ENCODE results near the gene GGCT.

GGCT gene

DNA sequence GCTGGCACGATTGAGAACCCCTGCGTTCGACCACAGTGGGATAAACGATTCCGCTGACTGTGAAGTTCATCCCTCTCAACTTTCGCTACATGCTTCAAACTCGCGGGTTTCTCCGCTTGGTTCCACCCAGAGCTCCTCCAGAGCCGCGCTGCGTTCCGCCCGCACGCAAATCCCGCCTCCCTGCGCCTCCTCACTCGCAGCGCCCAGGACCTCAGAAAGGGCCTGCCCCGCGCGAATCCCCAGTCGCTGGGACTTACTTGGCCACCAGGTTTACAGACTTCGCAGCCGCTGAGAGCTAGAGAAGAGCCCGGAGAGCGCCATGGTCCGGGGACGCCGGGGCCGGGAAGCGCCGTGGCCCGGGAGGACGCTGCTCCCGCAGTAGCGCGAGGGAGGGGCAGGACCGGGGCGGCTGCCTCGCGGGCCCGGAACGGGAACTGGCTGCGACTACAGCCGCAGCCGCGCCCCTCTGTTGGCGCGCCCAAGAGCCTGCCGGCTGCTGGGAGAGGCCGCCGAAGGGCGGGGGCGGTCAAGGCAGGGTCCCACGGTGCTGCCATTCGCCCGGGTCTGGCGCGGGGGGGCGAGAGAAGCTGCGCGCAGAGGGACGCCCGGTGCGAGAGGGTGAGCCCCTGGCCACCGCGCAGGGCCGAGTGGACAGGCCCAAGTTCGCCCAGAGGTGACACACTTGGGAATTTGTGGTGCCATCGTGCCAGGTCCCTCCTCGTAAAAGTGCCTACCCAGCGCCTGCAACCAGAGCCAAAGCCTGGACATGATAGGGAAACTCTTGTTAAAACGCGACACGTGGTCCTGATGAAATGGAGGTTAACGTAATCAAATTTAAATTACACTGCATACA, 26.1 kb downstream of the GGCT start, which contains the start of gene NOD1:
Gene NOD1 (minus strand): TSS at position 436 of the 853 bp plus-strand sequence. CDS start 21,863 bp downstream, outside the sequence.
- DNase-seq (ENCODE audit: low read depth in 2 of 2): peak; percentile 34 to 35

DNA sequence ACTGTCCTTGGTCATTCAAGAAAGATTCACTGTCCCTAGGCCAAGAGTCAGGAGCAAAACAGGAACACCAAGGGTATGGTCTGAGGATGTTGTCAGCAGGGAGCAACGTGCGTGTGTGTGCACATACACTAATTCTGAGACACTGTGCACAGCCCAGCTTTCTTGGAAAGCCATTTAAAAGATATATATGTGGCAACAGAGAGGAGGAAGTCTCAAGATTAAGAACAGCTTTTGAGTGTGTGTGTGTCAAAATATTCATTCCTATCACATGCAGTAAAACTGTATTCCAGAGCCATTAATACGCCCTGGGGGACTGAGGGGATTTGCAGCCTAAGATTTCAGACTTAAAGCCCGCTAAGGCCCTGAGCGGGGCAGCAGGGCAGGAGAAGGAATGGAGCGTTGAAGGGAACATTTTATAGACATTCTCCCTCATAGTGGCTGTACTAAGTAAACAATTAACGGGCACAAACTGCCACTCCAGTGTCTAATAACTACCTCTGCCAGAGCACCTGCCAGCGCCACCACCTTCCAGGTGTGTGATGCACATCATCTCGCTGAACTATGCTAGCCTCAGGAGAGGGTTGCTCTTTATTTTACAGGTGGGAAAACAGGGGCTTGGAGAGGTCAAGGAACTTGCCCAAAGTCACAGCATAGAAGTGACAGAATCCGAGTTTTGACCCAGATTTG, 28.0 kb downstream of the GGCT start:
- DNase-seq (ENCODE audit: low read depth in 2 of 2): no peak

DNA sequence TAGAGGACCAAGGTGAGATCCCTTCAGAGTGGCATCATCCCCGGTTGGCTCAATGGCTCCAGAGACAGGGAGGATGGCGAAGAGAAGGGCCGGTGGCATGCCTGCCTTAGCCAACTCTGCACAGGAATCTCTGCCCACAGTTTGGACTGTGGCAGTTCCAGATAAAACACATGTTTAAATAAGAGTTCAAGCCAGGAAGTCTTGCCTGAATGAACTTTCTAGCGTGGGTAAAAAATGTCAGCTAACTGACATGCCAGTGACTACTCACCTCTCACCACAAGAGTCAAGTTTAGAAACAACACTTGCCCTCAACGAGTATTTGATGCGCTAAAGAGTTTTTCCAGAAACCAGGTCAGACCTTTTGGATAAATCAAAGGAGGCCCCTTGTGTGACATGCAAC, 29.0 kb downstream of the GGCT start:
- DNase-seq (ENCODE audit: low read depth in 2 of 2): no peak

DNA sequence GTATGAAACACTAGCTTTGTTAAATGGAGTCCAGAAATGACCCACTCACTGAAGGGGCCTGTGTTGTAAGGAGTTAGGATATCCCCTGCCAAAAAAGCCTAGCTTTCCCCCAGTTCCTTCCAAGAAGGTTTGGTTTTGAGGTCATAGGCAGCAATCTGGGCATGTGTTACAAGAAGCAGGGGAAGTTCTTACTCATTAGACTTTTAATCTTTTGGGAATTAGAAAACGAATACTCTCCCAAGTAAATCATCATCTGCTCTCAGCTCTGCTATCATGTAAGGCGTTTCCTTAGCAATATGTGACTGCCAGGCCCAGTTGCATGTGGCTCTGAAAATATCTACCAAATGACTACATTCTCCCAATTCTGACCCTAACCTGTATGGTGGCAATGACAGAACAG, 29.7 kb downstream of the GGCT start:
- DNase-seq (ENCODE audit: low read depth in 2 of 2): no peak

DNA sequence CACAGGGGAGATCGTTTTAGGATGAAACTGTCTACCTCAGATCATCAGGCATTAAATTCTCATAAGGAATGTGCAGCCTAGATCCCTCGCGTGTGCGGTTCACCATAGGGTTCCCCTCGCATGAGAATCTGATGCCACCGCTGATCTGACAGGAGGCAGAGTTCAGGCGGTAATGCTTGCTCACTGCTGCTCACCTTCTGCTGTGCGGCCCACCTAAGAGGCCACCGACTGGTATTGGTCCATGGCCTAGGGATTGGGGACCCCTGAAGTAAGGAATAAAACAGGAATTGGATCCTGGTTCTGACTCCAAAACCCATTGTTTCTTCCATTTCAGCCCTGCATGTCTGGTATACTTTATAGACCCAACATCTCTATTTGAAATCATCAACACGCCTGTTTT, 30.1 kb downstream of the GGCT start:
- DNase-seq (ENCODE audit: low read depth in 2 of 2): no peak

DNA sequence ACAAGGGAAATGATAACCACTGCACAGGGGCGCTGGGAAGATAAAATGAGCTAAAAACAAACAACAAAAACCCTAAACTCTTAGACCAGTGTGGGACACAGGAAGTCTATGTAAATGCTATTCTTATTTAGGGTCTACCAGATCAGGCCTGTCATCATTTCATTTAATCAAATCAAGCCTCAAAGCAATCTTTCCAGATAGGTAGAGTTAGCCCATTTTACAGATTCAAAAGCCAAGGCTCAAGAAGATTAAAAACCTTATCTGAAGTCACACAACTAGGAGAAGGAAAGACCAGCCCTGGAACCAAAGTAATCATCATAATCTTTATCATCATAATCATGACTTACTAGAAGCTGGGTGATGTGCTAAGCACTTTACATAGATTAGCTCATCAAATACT, 30.7 kb downstream of the GGCT start:
- DNase-seq (ENCODE audit: low read depth in 2 of 2): no peak

DNA sequence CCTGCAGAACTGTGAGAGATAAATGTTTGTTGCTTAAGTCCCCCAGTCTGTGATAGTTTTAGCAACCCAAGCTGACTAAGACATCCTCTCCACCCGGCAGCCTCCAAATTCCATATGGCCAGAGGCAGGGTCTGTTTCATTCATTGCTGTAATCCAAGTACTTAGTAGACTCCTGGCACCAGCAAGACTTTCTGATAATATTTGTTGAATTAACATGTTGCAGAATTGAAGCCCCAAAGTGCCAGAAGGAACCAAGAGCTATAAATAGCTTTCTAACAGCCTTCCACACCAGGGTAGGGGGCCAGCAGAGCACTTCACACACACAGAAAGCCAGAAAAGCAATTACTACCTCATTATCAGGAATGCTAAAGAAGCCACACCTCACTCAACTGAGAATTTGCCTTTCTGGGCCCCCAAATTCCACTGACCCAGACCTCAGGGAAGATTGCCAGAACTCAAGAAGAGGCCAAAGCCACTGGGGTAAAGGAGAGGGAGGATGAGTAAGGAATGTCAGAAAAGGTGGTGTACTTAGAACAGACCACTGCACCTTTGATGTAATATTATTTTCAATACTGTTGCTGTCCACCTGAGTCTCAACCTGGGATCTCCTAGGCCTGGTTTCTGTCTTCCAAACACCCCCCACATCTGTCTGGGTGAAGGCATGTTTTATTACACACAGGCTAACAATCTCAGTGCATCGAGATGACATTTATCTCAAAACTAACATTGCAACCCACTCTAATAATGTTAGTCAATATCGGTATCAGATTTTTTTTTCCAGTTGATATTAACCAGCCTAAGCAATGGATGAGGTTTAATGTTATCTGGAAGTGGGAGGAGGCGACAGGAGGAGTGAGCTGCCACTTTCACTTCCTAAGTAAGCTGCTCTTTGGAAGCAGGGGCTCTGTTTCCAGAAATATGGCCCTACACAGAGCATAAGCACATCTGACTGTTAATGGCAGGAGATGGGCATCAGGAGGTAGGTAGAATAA, 31.5 kb downstream of the GGCT start:
- no peak for DNase-seq (ENCODE audit: low read depth in 2 of 2)

DNA sequence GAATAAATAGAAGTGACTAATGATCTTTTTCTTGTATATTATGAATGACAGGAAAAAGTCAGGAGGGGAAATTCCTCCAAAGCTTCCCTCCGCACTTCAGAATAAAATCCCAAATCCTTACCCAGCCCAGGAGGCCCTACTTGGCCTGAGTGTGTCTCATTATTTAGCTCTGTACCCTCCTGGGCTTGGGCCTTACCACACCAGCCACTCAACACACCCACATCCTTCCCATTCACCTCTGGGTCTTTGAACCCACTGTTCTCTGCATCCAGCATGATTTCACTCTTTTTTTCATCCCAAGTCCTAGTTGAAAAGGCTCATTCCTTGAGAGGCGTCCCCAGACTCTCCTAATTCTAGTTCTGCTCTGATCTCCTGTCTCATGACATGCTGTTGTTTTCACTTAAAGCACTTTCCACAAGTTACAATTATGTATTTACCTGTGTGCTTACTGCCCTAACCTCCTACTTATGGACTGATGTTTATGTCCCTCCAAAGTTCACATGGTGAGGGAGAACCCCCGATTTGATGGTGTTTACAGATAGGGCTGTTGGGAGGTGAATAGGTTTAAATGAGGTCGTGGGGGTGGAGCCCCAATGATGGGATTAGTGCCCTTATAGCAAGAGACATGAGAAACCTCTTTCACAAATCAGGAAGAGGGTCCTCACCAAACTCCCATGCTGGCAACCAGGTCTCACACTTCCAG, 32.4 kb downstream of the GGCT start:
- DNase-seq (ENCODE audit: low read depth in 2 of 2): no peak

DNA sequence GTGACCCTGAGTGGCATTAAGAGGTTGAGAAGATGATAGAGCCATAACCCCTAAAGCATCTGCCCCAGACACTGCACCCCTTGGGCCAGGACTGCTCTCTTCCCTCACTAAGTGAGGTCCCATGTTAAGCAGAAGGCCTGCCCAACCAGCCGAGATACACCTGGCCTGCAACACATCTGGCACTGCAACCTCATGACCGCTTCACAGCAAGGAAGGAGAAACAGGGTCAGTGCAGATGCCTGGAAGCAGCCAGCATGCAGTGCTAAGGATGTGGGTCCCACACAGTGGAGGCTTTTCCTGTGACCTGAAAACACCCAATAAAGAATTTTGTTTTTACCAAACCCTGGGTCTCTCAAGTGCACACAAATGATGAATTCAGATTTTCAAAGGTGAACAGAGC, 33.4 kb downstream of the GGCT start:
- DNase-seq (ENCODE audit: low read depth in 2 of 2): no peak

DNA sequence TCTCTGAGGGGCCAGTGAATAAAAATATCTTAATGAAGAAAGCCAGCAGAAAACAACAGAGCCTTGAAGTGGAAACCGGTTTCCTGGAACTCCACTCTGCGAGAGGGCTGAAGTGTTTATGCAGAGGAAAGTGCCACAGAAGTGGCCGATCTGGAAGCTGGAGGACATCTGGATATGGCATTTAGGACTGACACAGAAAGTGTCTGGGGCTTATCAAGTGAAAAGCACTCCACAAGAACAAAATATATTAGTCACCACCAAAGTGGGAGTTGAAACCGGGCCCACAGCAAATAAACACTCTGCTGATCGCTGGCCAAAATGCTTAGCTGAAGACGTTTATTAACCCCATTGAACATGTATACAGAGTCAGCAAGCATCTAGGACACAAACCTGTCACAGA, 33.9 kb downstream of the GGCT start:
- DNase-seq (ENCODE audit: low read depth in 2 of 2): no peak

DNA sequence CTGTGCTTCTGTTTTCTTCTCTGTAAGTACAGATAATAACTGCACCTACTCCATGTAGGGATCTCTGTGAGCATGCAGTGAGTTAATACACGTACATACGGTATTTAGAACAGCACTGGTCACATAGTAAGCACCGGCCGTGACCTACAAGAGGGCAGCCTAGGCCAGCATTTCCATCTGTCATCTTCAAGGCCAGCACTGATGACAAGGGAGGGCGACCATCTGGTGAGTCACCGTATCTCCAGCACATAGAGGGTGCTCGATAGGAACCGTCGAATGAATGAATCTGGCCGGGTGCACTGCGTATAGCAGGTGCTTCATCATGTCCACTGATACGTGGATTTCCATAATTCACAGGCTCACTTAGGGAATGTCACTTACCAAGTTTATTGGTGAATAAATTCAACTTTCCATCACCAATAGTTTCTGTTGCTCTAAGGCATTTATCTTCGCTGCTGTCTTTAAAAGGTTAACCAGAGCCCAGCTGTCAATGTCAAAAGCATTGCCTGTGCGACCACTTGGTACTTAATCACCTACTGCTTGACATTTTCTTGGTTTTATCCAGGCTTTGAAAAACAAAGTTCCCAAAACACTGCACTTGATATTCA, 34.4 kb downstream of the GGCT start:
- no peak for DNase-seq (ENCODE audit: low read depth in 2 of 2)

DNA sequence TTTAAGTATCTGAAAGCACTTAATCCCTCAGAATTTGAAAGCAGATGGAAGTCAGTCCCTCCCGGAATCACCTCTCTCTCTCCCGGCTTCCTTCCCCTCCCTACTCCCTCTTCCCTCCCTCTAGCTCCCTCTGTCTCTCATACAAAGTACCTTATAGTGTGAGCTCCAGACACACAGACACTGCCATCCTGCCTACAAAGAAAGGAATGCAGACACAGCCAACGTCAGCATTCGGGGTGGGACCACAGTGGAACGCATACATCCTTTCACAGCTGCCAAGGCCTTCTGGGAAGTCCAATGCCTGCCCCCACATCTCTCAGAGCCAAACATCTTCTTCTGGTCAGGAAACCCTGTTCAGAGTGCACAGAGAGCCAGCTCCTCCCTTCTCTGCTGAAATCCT, 35.3 kb downstream of the GGCT start:
- no peak for DNase-seq (ENCODE audit: low read depth in 2 of 2)

DNA sequence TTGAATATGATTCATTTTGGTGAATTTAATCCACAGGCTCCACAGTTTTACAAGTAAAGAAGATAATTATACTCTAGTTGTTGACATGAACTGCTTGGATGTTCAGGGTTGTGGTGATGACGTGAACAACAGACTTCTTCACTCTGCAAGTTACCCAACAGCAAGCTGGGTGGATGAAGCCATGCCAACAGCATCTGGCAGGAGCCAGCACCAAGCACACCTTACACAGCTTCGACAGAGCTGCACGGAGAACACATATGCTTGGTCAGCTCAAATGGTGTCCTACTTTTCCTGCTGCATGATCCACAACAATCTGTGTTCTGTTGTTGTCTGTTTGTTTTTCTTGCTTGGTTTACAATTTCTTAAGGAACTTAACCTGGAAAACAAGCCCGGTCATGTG, 35.8 kb downstream of the GGCT start:
- DNase-seq (ENCODE audit: low read depth in 2 of 2): no peak

DNA sequence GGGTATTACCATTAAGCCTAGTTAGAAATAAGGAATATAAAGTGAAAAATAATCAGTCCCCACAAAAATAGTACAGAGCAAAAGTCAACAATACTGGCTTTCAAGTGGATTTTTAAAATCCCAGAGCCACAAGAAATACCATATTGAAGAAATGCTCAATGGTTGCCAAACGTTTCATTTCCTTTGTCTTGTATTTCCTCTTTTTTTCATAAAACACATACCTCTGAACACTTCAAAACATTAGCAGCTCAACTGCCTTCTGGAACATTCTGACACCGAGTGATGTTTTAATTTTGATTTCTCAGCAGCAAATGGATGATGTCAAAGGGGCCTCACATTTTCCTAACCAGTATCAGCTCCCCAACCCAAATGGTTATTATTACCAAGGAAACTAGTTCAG, 36.6 kb downstream of the GGCT start:
- no peak for DNase-seq (ENCODE audit: low read depth in 2 of 2)

DNA sequence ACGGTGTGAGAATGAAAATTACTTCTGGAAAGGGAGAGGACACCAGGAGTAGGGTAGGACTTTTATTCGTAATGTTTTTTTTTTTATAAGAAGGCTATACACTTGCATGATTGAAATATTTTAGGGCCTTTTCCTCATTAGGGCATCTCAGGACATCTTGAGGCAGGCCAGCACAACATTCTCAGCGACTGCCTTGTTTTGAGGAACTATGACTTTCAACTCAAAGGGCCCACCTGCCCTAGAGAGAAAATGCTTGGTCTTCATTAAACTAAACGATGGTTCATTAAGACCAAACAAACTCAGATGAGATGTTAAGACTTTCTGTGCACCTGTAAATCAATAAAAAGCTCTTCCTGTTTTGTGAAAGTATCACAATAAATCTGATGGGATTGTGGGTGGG, 37.4 kb downstream of the GGCT start:
- DNase-seq (ENCODE audit: low read depth in 2 of 2): no peak

DNA sequence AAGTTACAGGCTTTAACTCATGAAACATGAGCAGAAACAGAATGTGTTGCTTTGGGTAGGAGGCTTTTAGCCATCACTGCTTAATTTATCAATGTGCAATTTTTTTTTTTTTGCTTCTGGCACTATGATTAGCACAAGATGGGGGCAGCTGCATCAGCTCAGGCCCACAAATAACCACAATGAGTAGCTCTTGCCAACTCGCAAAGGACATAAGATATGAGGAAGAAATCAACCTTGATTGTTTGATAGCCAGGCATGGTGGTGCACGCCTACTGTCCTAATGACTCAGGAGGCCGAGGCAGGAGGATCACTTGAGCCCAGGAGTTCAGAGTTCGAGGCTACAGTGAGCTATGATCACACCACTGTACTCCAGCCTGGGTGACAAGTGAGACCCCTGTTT, 38.4 kb downstream of the GGCT start:
- DNase-seq (ENCODE audit: low read depth in 2 of 2): no peak

DNA sequence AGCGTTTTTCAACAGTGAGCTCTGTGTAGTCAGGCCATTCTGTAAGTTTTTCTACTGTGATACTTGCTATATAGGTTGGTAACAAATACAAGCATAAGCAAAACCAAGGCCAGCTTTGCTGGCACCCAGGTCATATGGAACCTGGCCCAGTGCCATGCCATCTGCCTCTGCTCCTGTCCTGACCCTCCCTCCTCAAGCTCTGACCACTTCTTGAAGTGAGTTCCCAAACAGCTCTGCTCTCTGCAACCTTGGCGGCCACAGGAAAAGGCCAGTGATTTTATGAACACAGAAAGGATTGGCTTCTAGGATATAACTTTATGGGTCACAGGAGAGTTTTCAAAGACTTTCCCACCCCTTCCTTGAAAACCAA, 38.8 kb downstream of the GGCT start:
- no peak for DNase-seq (ENCODE audit: low read depth in 2 of 2)

DNA sequence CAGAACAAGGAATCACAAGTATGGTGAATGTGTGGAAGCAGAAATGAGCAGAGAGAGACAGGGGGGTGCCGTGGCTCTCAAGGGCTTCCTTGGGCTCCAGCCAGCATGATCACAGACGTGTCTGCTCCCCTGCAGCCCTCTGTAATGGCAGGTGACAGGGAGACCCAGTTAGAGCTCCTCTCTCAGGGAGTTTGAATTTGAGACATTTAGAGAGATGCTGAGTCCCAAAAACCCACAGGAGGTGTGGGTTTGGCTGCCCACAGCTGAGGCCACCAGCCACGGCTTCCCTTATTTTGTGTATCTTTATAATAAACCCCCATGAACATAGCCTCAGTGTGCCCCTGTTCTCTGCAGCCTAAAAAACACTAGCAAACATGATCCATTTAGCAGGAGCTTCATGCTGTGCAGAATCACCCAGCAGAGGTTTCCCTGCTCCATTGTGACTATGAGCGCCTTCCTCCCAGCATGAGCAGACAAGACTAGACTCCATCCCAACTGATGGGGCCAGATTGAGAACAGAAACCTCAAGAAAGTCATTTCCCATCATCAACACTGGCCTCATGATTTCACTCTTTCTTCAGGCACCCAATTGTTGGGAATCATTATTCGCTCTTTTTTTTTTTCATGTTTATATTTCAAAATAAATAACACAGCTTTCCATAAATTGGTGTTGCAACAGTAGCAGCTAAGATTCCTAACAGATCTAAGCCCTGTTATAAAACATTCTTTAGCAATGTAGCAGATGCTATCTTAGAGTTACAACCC, 39.4 kb downstream of the GGCT start:
- DNase-seq (ENCODE audit: low read depth in 2 of 2): no peak

DNA sequence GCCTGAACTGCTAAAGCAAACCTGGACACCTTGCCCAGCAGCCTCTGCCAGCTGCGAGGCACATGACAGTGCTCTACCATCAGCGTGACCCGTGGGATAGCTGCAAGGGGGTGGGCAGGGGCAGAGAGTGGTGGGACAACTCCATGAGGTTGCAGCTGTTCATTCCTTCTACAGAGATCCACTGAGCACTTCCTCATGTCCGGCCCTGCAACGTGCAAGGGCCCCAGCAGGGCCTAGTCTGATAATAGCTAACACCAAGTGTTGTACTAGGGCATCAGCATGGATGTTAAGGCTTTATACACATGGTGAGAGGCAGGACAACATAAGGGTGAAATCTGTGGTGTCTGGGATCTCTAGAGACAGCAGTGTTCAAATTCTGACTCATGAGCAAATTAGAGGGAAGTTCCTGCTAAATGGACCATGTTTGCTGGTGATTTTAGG, 40.4 kb downstream of the GGCT start:
- no peak for DNase-seq (ENCODE audit: low read depth in 2 of 2)

All from stimulated activated CD8-positive, alpha-beta memory T cell treated with anti-CD3 and anti-CD28 coated beads, Interleukin-7, amount 100 ng/mL, for 1 hour (primary cell).